Keratinocyte (primary cell): ENCODE measurements around the gene TBXAS1. TPM values are rescaled to one million over a fixed set of nuclear protein-coding genes. Genes with fewer than 3 reads are reported as not detected.

Source experiments
- DNase-seq: peaks from one replicate; pipeline ENCODE4 v3.0.0-alpha.2; 2011; ENCODE audit warnings: low read depth, missing footprints, low spot score
- FAIRE-seq: peaks from 2 replicates; lab custom pipeline; 2011; peaks lifted over from hg19 to GRCh38; lab: Jason Lieb, UNC
- H2AFZ ChIP-seq: 2 replicates; pipeline ENCODE4 v1.6.0; 2012; ENCODE audit warnings: low read length, control low read depth, inconsistent platforms; ENCODE audit not compliant: control insufficient read depth
- H3K27ac ChIP-seq: 2 replicates; pipeline ENCODE4 v1.5.1; 2011; ENCODE audit warnings: low read length; ENCODE audit not compliant: control insufficient read depth, insufficient read depth
- H3K27me3 ChIP-seq: 3 replicates; pipeline ENCODE4 v1.6.0; 2011; ENCODE audit warnings: low read length; ENCODE audit not compliant: control insufficient read depth, insufficient read depth; ENCODE audit errors: extremely low read depth
- H3K36me3 ChIP-seq, 2 experiments: 2 replicates in 1 of 2; 3 replicates in 1 of 2; pipeline ENCODE4 v1.5.1; 2011; ENCODE audit warnings: low read length in 2 of 2, mild to moderate bottlenecking in 1 of 2; ENCODE audit not compliant: control insufficient read depth in 2 of 2, insufficient read depth in 2 of 2; ENCODE audit errors: extremely low read depth in 1 of 2
- H3K4me1 ChIP-seq: 3 replicates; pipeline ENCODE4 v1.5.1; 2011; ENCODE audit warnings: low read length; ENCODE audit not compliant: control insufficient read depth, insufficient read depth; ENCODE audit errors: extremely low read depth
- H3K4me2 ChIP-seq: 3 replicates; pipeline ENCODE4 v1.6.0; 2011; ENCODE audit warnings: low read depth, low read length; ENCODE audit not compliant: control insufficient read depth, insufficient read depth; ENCODE audit errors: extremely low read depth
- H3K4me3 ChIP-seq, 3 experiments: fragments of 200-600 bp in 1 of 3; sonication (generic) in 1 of 3; 2 replicates in 2 of 3; 3 replicates in 1 of 3; pipeline ENCODE4 v1.5.1; 2011 to 2016; ENCODE audit warnings: low read length in 3 of 3, mild to moderate bottlenecking in 3 of 3, control low read depth in 2 of 3, inconsistent platforms in 1 of 3, low read depth in 1 of 3, mixed read lengths in 1 of 3, mixed run types in 1 of 3, moderate library complexity in 1 of 3; ENCODE audit not compliant: control insufficient read depth in 2 of 3, insufficient read depth in 2 of 3; ENCODE audit errors: extremely low read depth in 1 of 3
- H3K79me2 ChIP-seq: 2 replicates; pipeline ENCODE4 v1.6.0; 2012; ENCODE audit warnings: low read length; ENCODE audit not compliant: control insufficient read depth, insufficient read depth
- H3K9ac ChIP-seq: 3 replicates; pipeline ENCODE4 v1.6.0; 2011; ENCODE audit warnings: low read length; ENCODE audit not compliant: control insufficient read depth, insufficient read depth; ENCODE audit errors: extremely low read depth
- H3K9me1 ChIP-seq: 3 replicates; pipeline ENCODE4 v1.6.0; 2011; ENCODE audit warnings: low read length; ENCODE audit not compliant: control insufficient read depth, insufficient read depth; ENCODE audit errors: extremely low read depth
- H3K9me3 ChIP-seq: 2 replicates; pipeline ENCODE4 v1.5.1; 2012; ENCODE audit warnings: low read depth, low read length; ENCODE audit not compliant: control insufficient read depth
- H4K20me1 ChIP-seq: 3 replicates; pipeline ENCODE4 v1.6.0; 2011; ENCODE audit warnings: low read length; ENCODE audit not compliant: control insufficient read depth, insufficient read depth; ENCODE audit errors: extremely low read depth
- CTCF ChIP-seq, 3 experiments: IDR thresholded peaks in 1 of 3; conservative IDR thresholded peaks in 1 of 3; optimal IDR thresholded peaks in 1 of 3; 2 replicates in 2 of 3; 3 replicates in 1 of 3; pipeline versions ENCODE3 to v1.5.1; 2011; ENCODE audit warnings: low read length in 3 of 3, mild to moderate bottlenecking in 3 of 3, moderate library complexity in 2 of 3, control low read depth in 1 of 3, inconsistent platforms in 1 of 3; ENCODE audit not compliant: insufficient read depth in 2 of 3; ENCODE audit errors: extremely low read depth in 1 of 3
- dilution Hi-C: fragments of 300-500 bp; cut with MboI; formaldehyde crosslinking; loops from one replicate; pipeline ENCODE4 v1.7.0; 2020; ENCODE audit warnings: low sequenced_read_pairs; ENCODE audit not compliant: extremely low pct_ligation_motif_present
- polyA plus RNA-seq, 5 experiments: library from polyadenylated mRNA; depleted of rRNA in 3 of 5; stranded (reverse) in 3 of 5; stranded (forward) in 1 of 5; unstranded in 1 of 5; fragments of >200 nt; gene quantifications; 1 replicate in 1 of 5; 2 replicates in 3 of 5; 3 replicates in 1 of 5; pipeline versions ENCODE4 v1.2.1 to v1.2.3, GENCODE V29; 2011 to 2012; ENCODE audit warnings: missing spikeins in 2 of 5, low read depth in 1 of 5, low replicate concordance in 1 of 5

TBXAS1 gene
- polyA plus RNA-seq, 1 donor (not counting 4 experiments of a cell fraction or from before 2014, with no cell fraction given), result 2.9 TPM

GRCh38 chr7:140056431-140057142 is 227.5 kb downstream of the TBXAS1 start:
- Histone ChIP-seq H3K27me3 (no peaks in the 10 kb centered on the region), H3K36me3 (peaks cover 11 to 12% of the 10 kb centered on the region in 2 experiments), H3K27ac (no peak overlapping the region), H3K9me1 (no peaks in the 10 kb centered on the region), H3K9ac (no peak overlapping the region), H3K4me3 (no peak overlapping the region), H3K4me2 (no peak overlapping the region), H2AFZ (no peak overlapping the region), H3K9me3 (no peaks in the 10 kb centered on the region), H4K20me1 (peaks cover 4% of the 10 kb centered on the region), H3K79me2 (peaks cover 42% of the 10 kb centered on the region), H3K4me1 (peaks cover 36% of the 10 kb centered on the region)
- DNase-seq, result no peak
- no peak for TF ChIP-seq CTCF (optimal IDR thresholded peaks at IDR 0.05 in 1 of 3, IDR thresholded peaks at IDR 0.05 in 1 of 3, conservative IDR thresholded peaks at IDR 0.05 in 1 of 3; ENCODE audit: extremely low read depth in 1 of 3, insufficient read depth in 2 of 3, low read length in 3 of 3)
- dilution Hi-C loops, result no loop called here
- no peak for FAIRE-seq

- H3K4me3 ChIP-seq, result no peak overlapping the region
- no peak for DNase-seq
- H3K4me2 ChIP-seq, result no peak overlapping the region
- H4K20me1 ChIP-seq, result peaks cover 4% of the 10 kb centered on the region
- no peaks in the 10 kb centered on the region for H3K27me3 ChIP-seq
- no peak overlapping the region for H3K27ac ChIP-seq
- H3K9me1 ChIP-seq, result no peaks in the 10 kb centered on the region
- no peaks in the 10 kb centered on the region for H3K9me3 ChIP-seq
- dilution Hi-C loops, result no loop called here
- H3K36me3 ChIP-seq, result peaks cover 7 to 12% of the 10 kb centered on the region in 2 experiments
- H3K4me1 ChIP-seq, result peaks cover 37% of the 10 kb centered on the region
- no peak for TF ChIP-seq CTCF (optimal IDR thresholded peaks at IDR 0.05 in 1 of 3, IDR thresholded peaks at IDR 0.05 in 1 of 3, conservative IDR thresholded peaks at IDR 0.05 in 1 of 3; ENCODE audit: extremely low read depth in 1 of 3, insufficient read depth in 2 of 3, low read length in 3 of 3)
- H2AFZ ChIP-seq, result no peak overlapping the region
- no peak for FAIRE-seq
- H3K79me2 ChIP-seq, result peaks cover 45% of the 10 kb centered on the region
- H3K9ac ChIP-seq, result no peak overlapping the region
Observed at GRCh38 chr7:140057143-140057535, 228.1 kb downstream of the TBXAS1 start.
